Mammary epithelial cell (primary cell): ENCODE data around the gene SMC6.

Experiments used
- CTCF ChIP-seq, 2 donors: IDR thresholded peaks in 1 of 2; conservative IDR thresholded peaks in 1 of 2; 2 replicates each; pipeline ENCODE4 v1.5.1; 2011 to 2012; ENCODE audit warnings: inconsistent platforms in 2 of 2, low read length in 2 of 2, mild to moderate bottlenecking in 2 of 2, control low read depth in 1 of 2, low read depth in 1 of 2; ENCODE audit not compliant: insufficient read depth in 1 of 2; ENCODE audit errors: extremely low read depth in 1 of 2
- EZH2 ChIP-seq: IDR thresholded peaks from 2 replicates; pipeline ENCODE4 v1.6.1; 2012; ENCODE audit warnings: low read length, inconsistent platforms, borderline replicate concordance

DNA sequence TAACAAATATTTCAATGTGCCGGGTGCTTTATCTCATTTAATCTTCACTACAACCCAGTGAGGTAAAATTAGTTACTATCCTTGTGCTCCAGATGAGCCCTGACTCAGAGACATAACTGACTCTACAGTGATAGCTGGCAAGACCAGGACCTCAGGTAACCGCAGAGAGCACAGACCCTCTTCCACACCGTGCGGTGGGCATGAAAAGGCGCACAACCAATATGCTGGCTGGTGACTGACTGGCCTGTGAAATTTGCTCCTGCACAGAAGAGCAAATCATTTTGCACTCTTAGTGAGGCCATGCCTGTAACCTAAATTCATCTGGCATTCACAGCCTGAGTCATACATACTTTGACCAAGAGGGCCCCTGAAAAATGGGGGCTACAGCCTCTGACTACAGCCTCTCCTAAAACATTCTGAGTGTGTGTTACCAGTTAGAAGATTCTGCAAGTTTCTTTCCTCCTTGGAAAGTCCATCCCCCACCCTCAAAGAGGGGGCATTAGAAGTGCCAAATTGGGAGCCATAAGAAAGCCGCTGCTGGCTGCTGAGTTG lies 40.3 kb upstream of the SMC6 start:
- TF ChIP-seq CTCF (conservative IDR thresholded peaks at IDR 0.05 in 1 of 2, IDR thresholded peaks at IDR 0.05 in 1 of 2; ENCODE audit: extremely low read depth in 1 of 2, insufficient read depth in 1 of 2, low read depth in 1 of 2, low read length in 2 of 2): no peak
- TF ChIP-seq EZH2: no peak
